Testis (tissue), 3 donors: Measurements from ENCODE around the gene MTR. TPM values are rescaled to one million over a fixed set of nuclear protein-coding genes. Genes with fewer than 3 reads are reported as not detected.

Experiments
- DNase-seq: peaks from one replicate; pipeline ENCODE4 v3.0.0-alpha.2; 2019
- H3K27ac ChIP-seq, 2 donors: fragments of 200-600 bp; sonication (generic); one replicate each; pipeline ENCODE4 v1.5.1; 2019
- H3K27me3 ChIP-seq: fragments of 200-600 bp; sonication (generic); one replicate; pipeline ENCODE4 v1.5.1; 2019
- H3K36me3 ChIP-seq: fragments of 200-600 bp; sonication (generic); one replicate; pipeline ENCODE4 v1.5.1; 2017; ENCODE audit warnings: low read depth; ENCODE audit errors: missing control alignments
- H3K4me1 ChIP-seq: fragments of 200-600 bp; sonication (generic); one replicate; pipeline ENCODE4 v1.5.1; 2019
- H3K4me3 ChIP-seq, 2 donors: fragments of 200-600 bp; sonication (generic); one replicate each; pipeline ENCODE4 v1.5.1; 2017 to 2019
- H3K9me3 ChIP-seq: fragments of 200-600 bp; sonication (generic); one replicate; pipeline ENCODE4 v1.5.1; 2017
- POLR2A ChIP-seq: fragments of 450-650 bp; IDR thresholded peaks from one replicate; pipeline ENCODE4 v1.6.1; 2017; ENCODE audit warnings: antibody characterized with exemption, mild to moderate bottlenecking, moderate library complexity
- WGBS, 2 donors: methylation state at CpG; one replicate each; pipeline ENCODE4 v1.1.5; 2018; 5-methylcytosine and 5-hydroxymethylcytosine counted together
- intact Hi-C: fragments of 100-400 bp; cut with DNase I; formaldehyde crosslinking; loops from one replicate; pipeline ENCODE4 v1.15.1; 2023; ENCODE audit warnings: low total_unique reads
- polyA plus RNA-seq: library from polyadenylated mRNA; stranded (reverse); fragments of 350-450 nt; fragmentation: Illumina TruSeq; extraction: RNeasy Lipid Tissue Mini Kit (QIAGEN cat#74804); gene quantifications from one replicate; pipeline ENCODE4 v1.2.3, GENCODE V29; 2014; ENCODE audit warnings: low read depth, low replicate concordance; ENCODE audit not compliant: insufficient read depth
- total RNA-seq, 2 donors: library from RNA; depleted of rRNA; stranded (reverse); fragments of >200 nt; gene quantifications; one replicate each; pipeline ENCODE4 v1.2.3, GENCODE V29; 2016
- TF ChIP-seq, protein P1 (sequence below), 3 experiments: fragments of 450-650 bp in 2 of 3; fragments of 200-600 bp in 1 of 3; sonication (generic) in 1 of 3; IDR thresholded peaks; one replicate each; pipeline ENCODE4 v1.5.1; 2016 to 2019; ENCODE audit warnings: antibody characterized with exemption in 3 of 3, mild to moderate bottlenecking in 2 of 3, moderate library complexity in 1 of 3

MTR gene
- total and polyA plus RNA-seq, 3 donors from 2014 or later, result 23.4 to 65.4 (median 54.0) TPM

DNA sequence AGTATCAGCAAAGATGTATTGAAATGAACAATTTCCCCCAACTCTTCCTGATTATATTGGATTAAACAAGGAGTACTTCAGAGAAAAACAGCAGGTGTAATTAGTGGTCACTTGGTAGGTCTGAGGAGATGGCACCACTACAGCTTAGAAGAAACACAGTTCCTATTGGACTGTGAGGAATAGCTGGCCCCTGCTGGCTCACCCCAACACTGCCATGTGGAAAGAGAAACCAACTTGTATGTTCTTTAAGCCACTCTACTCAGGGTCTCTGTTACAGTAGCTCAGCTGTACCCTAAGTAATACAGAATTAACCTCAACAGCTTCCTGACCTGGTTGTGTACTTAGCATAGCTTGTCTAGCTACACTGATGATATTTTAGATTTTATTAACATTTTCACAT lies 26.5 kb upstream of the MTR start:
- no peaks in the 10 kb centered on the region for H3K27me3 ChIP-seq
- no peaks in the 10 kb centered on the region for H3K9me3 ChIP-seq
- H3K36me3 ChIP-seq, result no peaks in the 10 kb centered on the region
- DNase-seq, result no peak
- peaks cover 10% of the 10 kb centered on the region for H3K4me1 ChIP-seq
- H3K27ac ChIP-seq, result no peak overlapping the region
- TF ChIP-seq, protein P1, sequence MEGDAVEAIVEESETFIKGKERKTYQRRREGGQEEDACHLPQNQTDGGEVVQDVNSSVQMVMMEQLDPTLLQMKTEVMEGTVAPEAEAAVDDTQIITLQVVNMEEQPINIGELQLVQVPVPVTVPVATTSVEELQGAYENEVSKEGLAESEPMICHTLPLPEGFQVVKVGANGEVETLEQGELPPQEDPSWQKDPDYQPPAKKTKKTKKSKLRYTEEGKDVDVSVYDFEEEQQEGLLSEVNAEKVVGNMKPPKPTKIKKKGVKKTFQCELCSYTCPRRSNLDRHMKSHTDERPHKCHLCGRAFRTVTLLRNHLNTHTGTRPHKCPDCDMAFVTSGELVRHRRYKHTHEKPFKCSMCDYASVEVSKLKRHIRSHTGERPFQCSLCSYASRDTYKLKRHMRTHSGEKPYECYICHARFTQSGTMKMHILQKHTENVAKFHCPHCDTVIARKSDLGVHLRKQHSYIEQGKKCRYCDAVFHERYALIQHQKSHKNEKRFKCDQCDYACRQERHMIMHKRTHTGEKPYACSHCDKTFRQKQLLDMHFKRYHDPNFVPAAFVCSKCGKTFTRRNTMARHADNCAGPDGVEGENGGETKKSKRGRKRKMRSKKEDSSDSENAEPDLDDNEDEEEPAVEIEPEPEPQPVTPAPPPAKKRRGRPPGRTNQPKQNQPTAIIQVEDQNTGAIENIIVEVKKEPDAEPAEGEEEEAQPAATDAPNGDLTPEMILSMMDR (IDR thresholded peaks at IDR 0.05), result no peak
- TF ChIP-seq POLR2A, result no peak
- H3K4me3 ChIP-seq, result no peak overlapping the region
- intact Hi-C loops, result no loop called here

DNA sequence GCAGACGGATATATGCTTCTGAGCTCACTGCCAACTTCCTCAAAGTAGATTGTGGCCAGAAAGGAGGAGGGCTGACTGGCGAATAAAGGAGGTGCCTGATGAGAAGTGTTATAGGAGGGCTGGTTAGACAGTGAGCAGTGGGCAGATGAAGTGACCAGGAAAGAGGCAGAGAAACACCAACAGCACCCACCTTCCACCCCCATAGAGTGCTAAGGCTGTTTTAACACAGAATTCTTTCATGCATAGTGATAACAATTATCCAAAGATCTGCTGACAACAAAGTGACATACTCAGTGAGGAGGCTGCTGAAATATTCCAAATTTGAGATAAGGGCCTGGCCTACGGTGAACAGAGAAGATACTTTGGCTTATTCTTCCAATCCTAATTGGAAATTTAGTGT lies 21.2 kb upstream of the MTR start:
- 68 to 72% methylated on average over 3 of the region's 3 CpGs for WGBS, 2 donors
- Histone ChIP-seq H3K4me1 (peaks cover 4% of the 10 kb centered on the region), H3K27me3 (no peaks in the 10 kb centered on the region), H3K36me3 (no peaks in the 10 kb centered on the region), H3K4me3 (no peak overlapping the region), H3K9me3 (no peaks in the 10 kb centered on the region), H3K27ac (no peak overlapping the region)
- TF ChIP-seq POLR2A, result no peak
- TF ChIP-seq, protein P1 (IDR thresholded peaks at IDR 0.05), result no peak
- no peak for DNase-seq
- intact Hi-C loops, result no loop called here

DNA sequence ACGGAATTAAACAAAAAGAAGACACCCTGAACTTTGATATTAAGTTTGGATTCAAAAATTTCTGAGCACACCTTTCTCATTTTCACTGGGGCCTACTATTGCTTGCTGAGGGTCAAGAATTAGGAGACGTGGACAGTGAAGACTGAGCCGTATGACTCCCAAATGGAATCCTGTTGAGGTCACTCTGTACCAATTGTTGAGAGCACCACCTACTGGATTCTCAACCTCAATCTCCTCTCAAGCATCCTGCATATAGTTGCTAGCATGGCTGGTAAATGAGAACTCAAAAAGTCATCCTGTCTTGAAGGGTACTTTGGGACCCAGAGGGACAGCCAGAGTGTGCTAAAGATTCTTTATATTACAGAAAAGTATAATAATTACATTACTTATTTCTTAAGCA lies 20.2 kb upstream of the MTR start:
- DNase-seq, result no peak
- no peaks in the 10 kb centered on the region for H3K27me3 ChIP-seq
- 47 to 61% methylated on average over 3 of the region's 3 CpGs for WGBS, 2 donors
- no peak overlapping the region for H3K27ac ChIP-seq
- H3K4me1 ChIP-seq, result peaks cover 4% of the 10 kb centered on the region
- intact Hi-C loops, result no loop called here
- no peaks in the 10 kb centered on the region for H3K36me3 ChIP-seq
- H3K4me3 ChIP-seq, result no peak overlapping the region
- TF ChIP-seq, protein P1 (IDR thresholded peaks at IDR 0.05), result peak in 1 of 3 experiments; percentile 7
- TF ChIP-seq POLR2A, result no peak
- H3K9me3 ChIP-seq, result no peaks in the 10 kb centered on the region

GRCh38 chr1:236779312-236779711 lies 15.8 kb upstream of the MTR start:
- 85 to 90% methylated on average over 2 of the region's 2 CpGs for WGBS, 2 donors
- no peaks in the 10 kb centered on the region for H3K36me3 ChIP-seq
- no peak overlapping the region for H3K4me3 ChIP-seq
- H3K9me3 ChIP-seq, result no peaks in the 10 kb centered on the region
- no peaks in the 10 kb centered on the region for H3K4me1 ChIP-seq
- no peak for DNase-seq
- intact Hi-C loops, result no loop called here
- TF ChIP-seq, protein P1 (IDR thresholded peaks at IDR 0.05), result no peak
- no peak overlapping the region for H3K27ac ChIP-seq
- H3K27me3 ChIP-seq, result no peaks in the 10 kb centered on the region

- TF ChIP-seq, protein P1 (IDR thresholded peaks at IDR 0.05), result no peak
- TF ChIP-seq POLR2A, result no peak
- Histone ChIP-seq H3K27ac (no peak overlapping the region), H3K4me1 (no peaks in the 10 kb centered on the region), H3K36me3 (no peaks in the 10 kb centered on the region), H3K27me3 (no peaks in the 10 kb centered on the region), H3K9me3 (no peaks in the 10 kb centered on the region), H3K4me3 (no peak overlapping the region)
- WGBS, 2 donors, result 60 to 83% methylated on average over 1 of the region's 2 CpGs
- no peak for DNase-seq
- intact Hi-C loops, result no loop called here
Observed at GRCh38 chr1:236785477-236785876, 9.6 kb upstream of the MTR start.
